GM23338 (cell line): ENCODE results near the gene FYCO1. TPM values are rescaled to one million over a fixed set of nuclear protein-coding genes. Genes with fewer than 3 reads are reported as not detected.

Experiments
- ATAC-seq: fragments of 200-7000 bp; cut with Tn5 transposase; 3 replicates; pipeline ENCODE4 v1.9.1; 2020
- DNase-seq: peaks from one replicate; pipeline ENCODE4 v3.0.0-alpha.2; 2015; ENCODE audit warnings: low spot score
- H2AFZ ChIP-seq: fragments of 200-600 bp; sonication (generic); 2 replicates; pipeline ENCODE4 v1.8.0; 2016; ENCODE audit warnings: antibody characterized with exemption, mild to moderate bottlenecking, moderate library complexity
- H3F3A ChIP-seq: fragments of 200-600 bp; sonication (generic); replicated peaks from 2 replicates; pipeline ENCODE4 v1.8.0; 2017; ENCODE audit warnings: antibody characterized with exemption, mixed run types, low read depth
- H3K27ac ChIP-seq: fragments of 200-600 bp; sonication (generic); 2 replicates; pipeline ENCODE4 v1.6.1; 2016; ENCODE audit warnings: low read depth
- H3K27me3 ChIP-seq: fragments of 200-600 bp; sonication (generic); 2 replicates; pipeline ENCODE4 v1.8.0; 2016; ENCODE audit warnings: mild to moderate bottlenecking, mixed run types, moderate library complexity; ENCODE audit not compliant: insufficient read depth
- H3K36me3 ChIP-seq: fragments of 200-600 bp; sonication (generic); 2 replicates; pipeline ENCODE4 v1.8.0; 2016; ENCODE audit warnings: mild to moderate bottlenecking; ENCODE audit not compliant: insufficient read depth
- H3K4me1 ChIP-seq: fragments of 200-600 bp; sonication (generic); 2 replicates; pipeline ENCODE4 v1.8.0; 2016; ENCODE audit warnings: mild to moderate bottlenecking, moderate library complexity; ENCODE audit not compliant: insufficient read depth
- H3K4me2 ChIP-seq: fragments of 200-600 bp; sonication (generic); 2 replicates; pipeline ENCODE4 v1.7.1; 2017; ENCODE audit warnings: mixed run types
- H3K4me3 ChIP-seq: fragments of 200-600 bp; sonication (generic); 2 replicates; pipeline ENCODE4 v1.6.1; 2016; ENCODE audit warnings: mixed run types
- H3K79me2 ChIP-seq: fragments of 200-600 bp; sonication (generic); replicated peaks from 2 replicates; pipeline ENCODE4 v1.8.0; 2017; ENCODE audit warnings: mild to moderate bottlenecking; ENCODE audit not compliant: insufficient read depth
- H3K9me2 ChIP-seq: fragments of 200-600 bp; sonication (generic); 2 replicates; pipeline ENCODE4 v1.8.0; 2017; ENCODE audit not compliant: insufficient read depth
- H4K20me1 ChIP-seq: fragments of 200-600 bp; sonication (generic); replicated peaks from 2 replicates; pipeline ENCODE4 v1.8.0; 2017; ENCODE audit warnings: mild to moderate bottlenecking; ENCODE audit not compliant: insufficient read depth
- H3K27ac Mint-ChIP-seq: 2 replicates; pipeline ENCODE4 v1.8.0; 2020; ENCODE audit warnings: inconsistent platforms, mild to moderate bottlenecking, moderate library complexity, mixed read lengths
- H3K27me3 Mint-ChIP-seq: 3 replicates; pipeline ENCODE4 v1.8.0; 2022; ENCODE audit warnings: low read depth, mild to moderate bottlenecking, moderate library complexity, mixed read lengths, inconsistent platforms; ENCODE audit not compliant: insufficient read depth, poor library complexity
- H3K36me3 Mint-ChIP-seq: 3 replicates; pipeline ENCODE4 v1.8.0; 2021; ENCODE audit warnings: low read depth, mild to moderate bottlenecking, inconsistent platforms, moderate library complexity, mixed read lengths
- H3K4me1 Mint-ChIP-seq: 3 replicates; pipeline ENCODE4 v1.8.0; 2020; ENCODE audit warnings: mild to moderate bottlenecking, inconsistent platforms, mixed read lengths
- H3K4me3 Mint-ChIP-seq: 3 replicates; pipeline ENCODE4 v1.8.0; 2021; ENCODE audit warnings: moderate library complexity, mild to moderate bottlenecking, inconsistent platforms, mixed read lengths
- H3K9me3 Mint-ChIP-seq: 3 replicates; pipeline ENCODE4 v1.8.0; 2020; ENCODE audit warnings: moderate library complexity, mild to moderate bottlenecking, inconsistent platforms, mixed read lengths
- CREB1 ChIP-seq: fragments of 250-450 bp; sonication (Bioruptor Pico); IDR thresholded peaks from 2 replicates; pipeline ENCODE4 v1.5.0; 2020; ENCODE audit warnings: low read depth, mild to moderate bottlenecking, moderate library complexity
- EZH2 ChIP-seq: fragments of 200-600 bp; sonication (generic); IDR thresholded peaks from one replicate; pipeline ENCODE4 v1.8.0; 2017; ENCODE audit warnings: antibody characterized with exemption, mild to moderate bottlenecking, low read depth; ENCODE audit not compliant: unreplicated experiment
- JUNB ChIP-seq: IDR thresholded peaks from one replicate; pipeline ENCODE4 v1.6.1; 2016; ENCODE audit warnings: antibody characterized with exemption; ENCODE audit not compliant: unreplicated experiment
- NANOG ChIP-seq: IDR thresholded peaks from 2 replicates; pipeline ENCODE4 v1.6.1; 2016; ENCODE audit warnings: antibody characterized with exemption, borderline replicate concordance
- POLR2AphosphoS5 ChIP-seq: IDR thresholded peaks from 2 replicates; pipeline ENCODE4 v1.6.1; 2016; ENCODE audit warnings: antibody characterized with exemption, low read depth
- STAT1 ChIP-seq: IDR thresholded peaks from one replicate; pipeline ENCODE4 v1.6.1; 2016; ENCODE audit warnings: antibody characterized with exemption; ENCODE audit not compliant: unreplicated experiment
- ZNF114 ChIP-seq: fragments of 250-450 bp; sonication (Bioruptor Pico); IDR thresholded peaks from 2 replicates; pipeline ENCODE4 v1.5.0; 2020; ENCODE audit warnings: mild to moderate bottlenecking, moderate library complexity
- ZNF331 ChIP-seq: fragments of 250-450 bp; sonication (Bioruptor Pico); IDR thresholded peaks from 2 replicates; pipeline ENCODE4 v1.5.0; 2020; ENCODE audit warnings: low read depth, mild to moderate bottlenecking, moderate library complexity
- polyA plus RNA-seq: library from polyadenylated mRNA; unstranded; fragments of >200 nt; fragmentation: Nextera tagmentation; extraction: Ambion mirVana; gene quantifications from 2 replicates; pipeline ENCODE4 v1.2.1, GENCODE V29; 2016
- total RNA-seq: library from RNA; depleted of rRNA; stranded (reverse); fragments of >200 nt; shearing (Covaris generic); gene quantifications from 2 replicates; pipeline ENCODE4 v1.2.3, GENCODE V29; 2014
- TF ChIP-seq, protein P1 (sequence below): IDR thresholded peaks from 2 replicates; pipeline ENCODE4 v1.6.1; 2016; ENCODE audit warnings: antibody characterized with exemption
- TF ChIP-seq, protein P2 (sequence below): fragments of 250-450 bp; sonication (Bioruptor Pico); IDR thresholded peaks from 2 replicates; pipeline ENCODE4 v1.5.0; 2020; ENCODE audit warnings: mild to moderate bottlenecking, moderate library complexity
- TF ChIP-seq, protein P3 (sequence below): IDR thresholded peaks from one replicate; pipeline ENCODE4 v1.6.1; 2018; ENCODE audit warnings: antibody characterized with exemption; ENCODE audit not compliant: unreplicated experiment

Gene FYCO1
- total and polyA plus RNA-seq, 2 experiments from 2014 or later = 4.5 to 17.2 TPM

DNA sequence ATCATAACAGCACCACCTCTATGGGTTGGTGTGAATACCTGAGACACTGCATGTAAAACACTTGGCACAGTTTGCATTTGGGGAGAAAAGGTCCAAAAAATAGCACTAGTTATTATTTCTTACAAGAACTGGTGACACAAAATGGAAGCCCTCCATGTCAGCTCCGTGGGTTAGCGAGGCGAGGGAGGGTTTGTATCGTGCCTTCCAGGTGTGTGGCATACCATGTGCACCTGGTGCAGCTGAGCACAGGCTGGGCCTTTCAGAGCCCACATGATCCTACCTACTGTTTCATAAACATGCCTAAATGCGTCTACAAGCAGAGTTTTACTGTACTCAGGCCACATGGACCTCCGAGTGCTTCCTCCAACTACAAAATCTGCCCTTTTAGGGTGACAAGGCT is 46.7 kb downstream of the FYCO1 start:
- no peak overlapping the region for H3K27ac Mint-ChIP-seq
- H3K27me3 Mint-ChIP-seq = peaks cover 6% of the 10 kb centered on the region
- no peak overlapping the region for H3K4me3 ChIP-seq
- no peaks in the 10 kb centered on the region for H3K4me1 Mint-ChIP-seq
- H3K27ac ChIP-seq = no peak overlapping the region
- ATAC-seq = no peak
- TF ChIP-seq ZNF331 (CRISPR knock-in tag) (no peak), EZH2 (no peak), CREB1 (CRISPR knock-in tag) (no peak), STAT1 (no peak), NANOG (no peak), ZNF114 (no peak), POLR2AphosphoS5 (no peak), JUNB (no peak)
- TF ChIP-seq, protein P1, sequence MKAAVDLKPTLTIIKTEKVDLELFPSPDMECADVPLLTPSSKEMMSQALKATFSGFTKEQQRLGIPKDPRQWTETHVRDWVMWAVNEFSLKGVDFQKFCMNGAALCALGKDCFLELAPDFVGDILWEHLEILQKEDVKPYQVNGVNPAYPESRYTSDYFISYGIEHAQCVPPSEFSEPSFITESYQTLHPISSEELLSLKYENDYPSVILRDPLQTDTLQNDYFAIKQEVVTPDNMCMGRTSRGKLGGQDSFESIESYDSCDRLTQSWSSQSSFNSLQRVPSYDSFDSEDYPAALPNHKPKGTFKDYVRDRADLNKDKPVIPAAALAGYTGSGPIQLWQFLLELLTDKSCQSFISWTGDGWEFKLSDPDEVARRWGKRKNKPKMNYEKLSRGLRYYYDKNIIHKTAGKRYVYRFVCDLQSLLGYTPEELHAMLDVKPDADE = no peak
- TF ChIP-seq, protein P2, sequence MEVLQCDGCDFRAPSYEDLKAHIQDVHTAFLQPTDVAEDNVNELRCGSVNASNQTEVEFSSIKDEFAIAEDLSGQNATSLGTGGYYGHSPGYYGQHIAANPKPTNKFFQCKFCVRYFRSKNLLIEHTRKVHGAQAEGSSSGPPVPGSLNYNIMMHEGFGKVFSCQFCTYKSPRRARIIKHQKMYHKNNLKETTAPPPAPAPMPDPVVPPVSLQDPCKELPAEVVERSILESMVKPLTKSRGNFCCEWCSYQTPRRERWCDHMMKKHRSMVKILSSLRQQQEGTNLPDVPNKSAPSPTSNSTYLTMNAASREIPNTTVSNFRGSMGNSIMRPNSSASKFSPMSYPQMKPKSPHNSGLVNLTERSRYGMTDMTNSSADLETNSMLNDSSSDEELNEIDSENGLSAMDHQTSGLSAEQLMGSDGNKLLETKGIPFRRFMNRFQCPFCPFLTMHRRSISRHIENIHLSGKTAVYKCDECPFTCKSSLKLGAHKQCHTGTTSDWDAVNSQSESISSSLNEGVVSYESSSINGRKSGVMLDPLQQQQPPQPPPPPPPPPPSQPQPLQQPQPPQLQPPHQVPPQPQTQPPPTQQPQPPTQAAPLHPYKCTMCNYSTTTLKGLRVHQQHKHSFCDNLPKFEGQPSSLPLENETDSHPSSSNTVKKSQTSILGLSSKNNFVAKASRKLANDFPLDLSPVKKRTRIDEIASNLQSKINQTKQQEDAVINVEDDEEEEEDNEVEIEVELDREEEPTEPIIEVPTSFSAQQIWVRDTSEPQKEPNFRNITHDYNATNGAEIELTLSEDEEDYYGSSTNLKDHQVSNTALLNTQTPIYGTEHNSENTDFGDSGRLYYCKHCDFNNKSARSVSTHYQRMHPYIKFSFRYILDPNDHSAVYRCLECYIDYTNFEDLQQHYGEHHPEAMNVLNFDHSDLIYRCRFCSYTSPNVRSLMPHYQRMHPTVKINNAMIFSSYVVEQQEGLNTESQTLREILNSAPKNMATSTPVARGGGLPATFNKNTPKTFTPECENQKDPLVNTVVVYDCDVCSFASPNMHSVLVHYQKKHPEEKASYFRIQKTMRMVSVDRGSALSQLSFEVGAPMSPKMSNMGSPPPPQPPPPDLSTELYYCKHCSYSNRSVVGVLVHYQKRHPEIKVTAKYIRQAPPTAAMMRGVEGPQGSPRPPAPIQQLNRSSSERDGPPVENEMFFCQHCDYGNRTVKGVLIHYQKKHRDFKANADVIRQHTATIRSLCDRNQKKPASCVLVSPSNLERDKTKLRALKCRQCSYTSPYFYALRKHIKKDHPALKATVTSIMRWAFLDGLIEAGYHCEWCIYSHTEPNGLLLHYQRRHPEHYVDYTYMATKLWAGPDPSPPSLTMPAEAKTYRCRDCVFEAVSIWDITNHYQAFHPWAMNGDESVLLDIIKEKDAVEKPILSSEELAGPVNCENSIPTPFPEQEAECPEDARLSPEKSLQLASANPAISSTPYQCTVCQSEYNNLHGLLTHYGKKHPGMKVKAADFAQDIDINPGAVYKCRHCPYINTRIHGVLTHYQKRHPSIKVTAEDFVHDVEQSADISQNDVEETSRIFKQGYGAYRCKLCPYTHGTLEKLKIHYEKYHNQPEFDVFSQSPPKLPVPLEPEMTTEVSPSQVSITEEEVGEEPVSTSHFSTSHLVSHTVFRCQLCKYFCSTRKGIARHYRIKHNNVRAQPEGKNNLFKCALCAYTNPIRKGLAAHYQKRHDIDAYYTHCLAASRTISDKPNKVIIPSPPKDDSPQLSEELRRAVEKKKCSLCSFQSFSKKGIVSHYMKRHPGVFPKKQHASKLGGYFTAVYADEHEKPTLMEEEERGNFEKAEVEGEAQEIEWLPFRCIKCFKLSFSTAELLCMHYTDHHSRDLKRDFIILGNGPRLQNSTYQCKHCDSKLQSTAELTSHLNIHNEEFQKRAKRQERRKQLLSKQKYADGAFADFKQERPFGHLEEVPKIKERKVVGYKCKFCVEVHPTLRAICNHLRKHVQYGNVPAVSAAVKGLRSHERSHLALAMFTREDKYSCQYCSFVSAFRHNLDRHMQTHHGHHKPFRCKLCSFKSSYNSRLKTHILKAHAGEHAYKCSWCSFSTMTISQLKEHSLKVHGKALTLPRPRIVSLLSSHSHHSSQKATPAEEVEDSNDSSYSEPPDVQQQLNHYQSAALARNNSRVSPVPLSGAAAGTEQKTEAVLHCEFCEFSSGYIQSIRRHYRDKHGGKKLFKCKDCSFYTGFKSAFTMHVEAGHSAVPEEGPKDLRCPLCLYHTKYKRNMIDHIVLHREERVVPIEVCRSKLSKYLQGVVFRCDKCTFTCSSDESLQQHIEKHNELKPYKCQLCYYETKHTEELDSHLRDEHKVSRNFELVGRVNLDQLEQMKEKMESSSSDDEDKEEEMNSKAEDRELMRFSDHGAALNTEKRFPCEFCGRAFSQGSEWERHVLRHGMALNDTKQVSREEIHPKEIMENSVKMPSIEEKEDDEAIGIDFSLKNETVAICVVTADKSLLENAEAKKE = no peak
- TF ChIP-seq, protein P3, sequence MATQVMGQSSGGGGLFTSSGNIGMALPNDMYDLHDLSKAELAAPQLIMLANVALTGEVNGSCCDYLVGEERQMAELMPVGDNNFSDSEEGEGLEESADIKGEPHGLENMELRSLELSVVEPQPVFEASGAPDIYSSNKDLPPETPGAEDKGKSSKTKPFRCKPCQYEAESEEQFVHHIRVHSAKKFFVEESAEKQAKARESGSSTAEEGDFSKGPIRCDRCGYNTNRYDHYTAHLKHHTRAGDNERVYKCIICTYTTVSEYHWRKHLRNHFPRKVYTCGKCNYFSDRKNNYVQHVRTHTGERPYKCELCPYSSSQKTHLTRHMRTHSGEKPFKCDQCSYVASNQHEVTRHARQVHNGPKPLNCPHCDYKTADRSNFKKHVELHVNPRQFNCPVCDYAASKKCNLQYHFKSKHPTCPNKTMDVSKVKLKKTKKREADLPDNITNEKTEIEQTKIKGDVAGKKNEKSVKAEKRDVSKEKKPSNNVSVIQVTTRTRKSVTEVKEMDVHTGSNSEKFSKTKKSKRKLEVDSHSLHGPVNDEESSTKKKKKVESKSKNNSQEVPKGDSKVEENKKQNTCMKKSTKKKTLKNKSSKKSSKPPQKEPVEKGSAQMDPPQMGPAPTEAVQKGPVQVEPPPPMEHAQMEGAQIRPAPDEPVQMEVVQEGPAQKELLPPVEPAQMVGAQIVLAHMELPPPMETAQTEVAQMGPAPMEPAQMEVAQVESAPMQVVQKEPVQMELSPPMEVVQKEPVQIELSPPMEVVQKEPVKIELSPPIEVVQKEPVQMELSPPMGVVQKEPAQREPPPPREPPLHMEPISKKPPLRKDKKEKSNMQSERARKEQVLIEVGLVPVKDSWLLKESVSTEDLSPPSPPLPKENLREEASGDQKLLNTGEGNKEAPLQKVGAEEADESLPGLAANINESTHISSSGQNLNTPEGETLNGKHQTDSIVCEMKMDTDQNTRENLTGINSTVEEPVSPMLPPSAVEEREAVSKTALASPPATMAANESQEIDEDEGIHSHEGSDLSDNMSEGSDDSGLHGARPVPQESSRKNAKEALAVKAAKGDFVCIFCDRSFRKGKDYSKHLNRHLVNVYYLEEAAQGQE = no peak
- peaks cover 70% of the 10 kb centered on the region for H3K36me3 Mint-ChIP-seq
- no peaks in the 10 kb centered on the region for H3K4me1 ChIP-seq
- no peaks in the 10 kb centered on the region for H3K79me2 ChIP-seq
- H4K20me1 ChIP-seq = no peaks in the 10 kb centered on the region
- H3K4me3 Mint-ChIP-seq = no peak overlapping the region
- DNase-seq = no peak
- no peak overlapping the region for H2AFZ ChIP-seq
- H3K4me2 ChIP-seq = no peak overlapping the region
- peaks cover 26% of the 10 kb centered on the region for H3K36me3 ChIP-seq
- H3K27me3 ChIP-seq = no peaks in the 10 kb centered on the region
- H3K9me3 Mint-ChIP-seq = no peaks in the 10 kb centered on the region
- no peaks in the 10 kb centered on the region for H3F3A ChIP-seq
- 0 out of 2 replicates have a peak, but pooled peaks cover 4% of the 10 kb centered on the region for H3K9me2 ChIP-seq
